Muscle of leg (tissue), 11 donors: ENCODE measurements around the gene GMDS. TPM values are rescaled to one million over a fixed set of nuclear protein-coding genes. Genes with fewer than 3 reads are reported as not detected.

Experiments used
- DNase-seq: peaks from one replicate; pipeline ENCODE4 v3.0.0; 2013
- H3K27ac ChIP-seq: one replicate; pipeline ENCODE4 v1.5.1; 2013; ENCODE audit warnings: mild to moderate bottlenecking, low read length, control low read depth
- H3K27me3 ChIP-seq: one replicate; pipeline ENCODE4 v1.6.1; 2013; ENCODE audit warnings: low read length; ENCODE audit not compliant: control insufficient read depth, insufficient read depth
- H3K36me3 ChIP-seq: one replicate; pipeline ENCODE4 v1.6.1; 2013; ENCODE audit warnings: low read length; ENCODE audit not compliant: control insufficient read depth, insufficient read depth
- H3K4me1 ChIP-seq: one replicate; pipeline ENCODE4 v1.6.1; 2013; ENCODE audit warnings: low read length; ENCODE audit not compliant: control insufficient read depth, insufficient read depth
- H3K4me3 ChIP-seq: one replicate; pipeline ENCODE4 v1.5.1; 2013; ENCODE audit warnings: low read length, control low read depth
- H3K9me3 ChIP-seq: replicated peaks from 2 replicates; pipeline ENCODE4 v1.6.1; 2013; ENCODE audit warnings: low read depth, low read length; ENCODE audit not compliant: control insufficient read depth
- WGBS: methylation state at CpG from one replicate; pipeline ENCODE4 v1.1.5; 2013; ENCODE audit warnings: missing lambda C conversion rate; ENCODE audit not compliant: insufficient coverage; 5-methylcytosine and 5-hydroxymethylcytosine counted together
- polyA plus RNA-seq, 8 donors: library from polyadenylated mRNA; unstranded; fragments of 120-200 nt; gene quantifications; one replicate each; pipeline versions ENCODE4 v1.2.1 to v1.2.3, GENCODE V29; 2013; ENCODE audit warnings: inconsistent platforms in 1 of 8, low replicate concordance in 1 of 8; ENCODE audit not compliant: insufficient read length in 8 of 8, insufficient read depth in 1 of 8
- total RNA-seq: library from RNA; stranded (reverse); fragments of 120-200 nt; gene quantifications from one replicate; pipeline ENCODE4 v1.2.4, GENCODE V29; 2013

Gene GMDS
- total and polyA plus RNA-seq, 9 donors, result 3.9 to 17.0 (median 11.9) TPM

GRCh38 chr6:2147261-2147660 is 98.1 kb downstream of the GMDS start:
- Histone ChIP-seq H3K4me3 (no peak overlapping the region), H3K27ac (peak overlapping the region; percentile 26), H3K4me1 (peaks cover 2% of the 10 kb centered on the region), H3K9me3 (no peaks in the 10 kb centered on the region), H3K36me3 (no peaks in the 10 kb centered on the region), H3K27me3 (no peaks in the 10 kb centered on the region)
- no CpG with 5 or more reads among the region's 5 CpGs for WGBS
- peak; percentile 62 for DNase-seq

DNA sequence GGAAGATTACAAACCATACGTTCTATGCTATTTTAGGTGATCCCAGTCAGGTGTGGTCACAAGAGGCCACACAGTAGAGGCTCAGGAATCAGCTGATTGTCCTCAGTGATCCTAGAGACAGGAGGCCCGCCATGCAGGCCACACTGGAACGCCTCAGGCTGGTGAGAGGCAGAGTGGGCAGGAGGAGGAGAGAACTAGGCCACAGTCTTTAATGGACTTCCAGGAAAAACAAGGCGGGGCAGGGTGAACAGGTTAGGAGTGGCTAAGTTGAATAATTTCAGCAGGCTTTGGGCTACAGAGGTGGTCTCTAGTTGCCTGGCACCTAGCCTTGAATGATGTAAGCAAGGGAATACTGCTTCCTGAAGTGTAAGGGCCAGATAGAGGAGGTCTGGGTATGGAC is 101.2 kb downstream of the GMDS start:
- Histone ChIP-seq H3K9me3 (no peaks in the 10 kb centered on the region), H3K4me1 (peaks cover 2% of the 10 kb centered on the region), H3K4me3 (no peak overlapping the region), H3K27ac (no peak overlapping the region), H3K27me3 (no peaks in the 10 kb centered on the region), H3K36me3 (no peaks in the 10 kb centered on the region)
- WGBS, result 87% methylated on average over 4 of the region's 4 CpGs
- DNase-seq, result no peak

GRCh38 chr6:2141644-2142290 is 103.6 kb downstream of the GMDS start:
- DNase-seq, result no peak
- Histone ChIP-seq H3K36me3 (no peaks in the 10 kb centered on the region), H3K4me3 (no peak overlapping the region), H3K4me1 (no peaks in the 10 kb centered on the region), H3K27me3 (no peaks in the 10 kb centered on the region), H3K27ac (no peak overlapping the region), H3K9me3 (no peaks in the 10 kb centered on the region)
- WGBS, result 50% methylated on average over 5 of the region's 16 CpGs

GRCh38 chr6:2140438-2141128 is 104.8 kb downstream of the GMDS start:
- Histone ChIP-seq H3K27me3 (no peaks in the 10 kb centered on the region), H3K4me3 (no peak overlapping the region), H3K27ac (no peak overlapping the region), H3K4me1 (no peaks in the 10 kb centered on the region), H3K9me3 (no peaks in the 10 kb centered on the region), H3K36me3 (no peaks in the 10 kb centered on the region)
- 71% methylated on average over 4 of the region's 6 CpGs for WGBS
- DNase-seq, result no peak

DNA sequence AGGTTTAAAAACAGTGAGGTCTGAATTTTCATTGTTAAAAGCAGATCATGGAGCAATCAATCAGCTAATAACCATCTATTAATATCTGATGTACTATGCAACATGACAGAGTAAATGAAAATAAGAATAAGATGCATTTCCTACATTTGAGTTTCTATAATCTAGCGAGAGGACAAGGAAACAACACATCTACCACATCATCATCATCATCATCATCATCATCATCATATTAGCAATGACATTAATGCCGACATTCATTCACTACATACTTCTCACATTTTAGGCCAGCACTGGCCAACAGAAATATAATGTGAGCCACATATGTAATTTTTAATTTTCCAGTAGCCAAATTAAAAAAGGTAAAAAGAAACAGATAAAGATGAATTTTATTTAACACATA is 110.0 kb downstream of the GMDS start:
- DNase-seq, result no peak
- Histone ChIP-seq H3K27me3 (no peaks in the 10 kb centered on the region), H3K4me3 (no peak overlapping the region), H3K36me3 (no peaks in the 10 kb centered on the region), H3K27ac (no peak overlapping the region), H3K9me3 (no peaks in the 10 kb centered on the region), H3K4me1 (no peaks in the 10 kb centered on the region)
- WGBS, result no CpG with 5 or more reads among the region's 2 CpGs

DNA sequence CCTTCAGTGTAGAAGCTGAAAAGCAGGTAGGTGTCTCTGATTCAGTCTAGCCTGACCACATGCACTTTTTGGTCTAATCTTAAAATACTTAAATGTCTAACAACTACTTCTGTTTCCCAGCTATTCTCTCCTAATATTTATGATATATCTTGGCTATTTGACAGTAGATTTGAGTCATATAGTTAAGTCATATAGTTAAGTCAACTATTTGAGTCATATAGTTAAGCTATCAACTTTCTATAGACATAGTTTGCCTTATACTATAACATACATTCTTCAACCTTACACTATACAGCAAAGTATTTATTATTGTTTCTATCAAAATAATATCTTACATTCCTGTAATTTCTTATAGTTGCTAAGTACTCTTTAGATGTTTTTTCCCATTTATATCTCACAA is 110.9 kb downstream of the GMDS start:
- Histone ChIP-seq H3K27me3 (no peaks in the 10 kb centered on the region), H3K4me3 (no peak overlapping the region), H3K36me3 (no peaks in the 10 kb centered on the region), H3K4me1 (no peaks in the 10 kb centered on the region), H3K27ac (no peak overlapping the region), H3K9me3 (no peaks in the 10 kb centered on the region)
- DNase-seq, result no peak

DNA sequence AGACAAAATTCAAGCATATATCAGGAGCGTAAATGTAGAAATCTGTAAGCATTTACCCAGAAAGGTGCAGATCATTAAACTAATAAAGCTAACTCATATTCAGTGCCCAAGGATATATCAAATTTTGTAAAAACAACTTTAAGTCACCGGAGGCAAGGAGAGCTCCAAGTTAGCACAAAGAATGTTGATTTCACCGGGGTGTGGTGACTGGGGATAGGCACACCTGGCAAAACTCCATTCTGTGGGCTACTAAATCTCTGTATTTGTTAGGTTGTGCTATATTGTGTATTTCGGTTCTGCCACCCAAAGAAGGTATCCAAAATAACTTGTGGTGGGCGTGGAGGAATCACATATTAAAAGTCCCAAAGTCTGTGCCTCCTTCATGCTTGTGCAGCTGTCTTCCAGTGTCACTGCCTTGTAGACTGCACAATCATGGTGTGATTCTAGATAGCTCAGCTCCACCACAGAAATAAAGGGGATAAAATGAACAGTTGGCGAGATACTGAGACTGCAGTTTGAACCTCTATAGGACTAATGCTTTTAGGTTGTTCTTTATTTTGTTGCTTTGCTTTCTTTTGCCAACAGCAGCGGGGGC is 111.6 kb downstream of the GMDS start:
- Histone ChIP-seq H3K9me3 (no peaks in the 10 kb centered on the region), H3K36me3 (no peaks in the 10 kb centered on the region), H3K4me3 (no peak overlapping the region), H3K4me1 (no peaks in the 10 kb centered on the region), H3K27ac (no peak overlapping the region), H3K27me3 (peaks cover 3% of the 10 kb centered on the region)
- DNase-seq, result no peak
- WGBS, result no CpG with 5 or more reads among the region's 7 CpGs

DNA sequence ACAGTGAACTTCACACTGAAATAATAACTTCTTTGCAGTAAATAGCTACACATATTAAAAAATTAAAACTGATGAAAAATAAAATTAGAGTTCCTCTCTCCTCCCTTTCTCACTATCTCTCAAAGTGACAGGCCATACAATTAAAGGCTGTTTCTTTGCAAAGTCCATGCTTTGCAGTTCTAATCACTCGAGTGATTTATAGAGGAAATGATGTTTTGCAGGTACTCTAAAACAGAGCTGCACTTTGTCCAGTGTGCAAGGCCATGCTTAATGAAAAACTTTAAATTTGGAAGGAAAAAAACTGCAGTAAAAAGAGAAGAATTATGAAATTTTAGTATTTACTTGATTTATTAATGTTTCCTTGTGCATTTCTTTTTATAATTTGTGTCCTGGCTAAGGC is 112.5 kb downstream of the GMDS start:
- H3K27me3 ChIP-seq, result peaks cover 4% of the 10 kb centered on the region
- H3K4me1 ChIP-seq, result no peaks in the 10 kb centered on the region
- H3K36me3 ChIP-seq, result no peaks in the 10 kb centered on the region
- no peak overlapping the region for H3K27ac ChIP-seq
- no peaks in the 10 kb centered on the region for H3K9me3 ChIP-seq
- DNase-seq, result no peak
- WGBS, result no CpG with 5 or more reads among the region's 1 CpG
- no peak overlapping the region for H3K4me3 ChIP-seq

GRCh38 chr6:2132416-2132815 is 113.0 kb downstream of the GMDS start:
- Histone ChIP-seq H3K4me3 (no peak overlapping the region), H3K9me3 (no peaks in the 10 kb centered on the region), H3K36me3 (no peaks in the 10 kb centered on the region), H3K4me1 (no peaks in the 10 kb centered on the region), H3K27me3 (peaks cover 4% of the 10 kb centered on the region), H3K27ac (no peak overlapping the region)
- WGBS, result no CpG with 5 or more reads among the region's 2 CpGs
- no peak for DNase-seq

DNA sequence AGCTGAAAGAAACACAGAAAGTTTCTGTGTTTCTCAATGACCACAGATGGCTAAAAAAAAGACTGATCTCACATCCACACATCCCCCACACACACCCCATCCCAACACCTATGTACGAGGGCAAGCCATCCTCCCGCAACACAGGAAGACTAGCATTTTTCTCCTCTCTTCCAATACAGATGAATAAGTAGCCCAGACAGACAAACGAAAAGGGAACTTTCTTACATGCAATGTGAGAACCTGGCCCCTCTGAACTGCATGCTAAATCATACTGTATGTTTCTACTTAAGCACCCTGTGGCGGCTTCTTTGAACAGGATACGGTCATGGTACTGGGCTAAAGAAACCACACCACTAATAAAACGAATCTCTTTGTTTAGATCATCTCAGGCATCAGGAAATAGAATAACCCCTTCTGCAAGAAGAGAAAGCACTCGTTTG is 116.2 kb downstream of the GMDS start:
- H3K4me1 ChIP-seq, result no peaks in the 10 kb centered on the region
- H3K27me3 ChIP-seq, result peaks cover 4% of the 10 kb centered on the region
- no peak overlapping the region for H3K27ac ChIP-seq
- no peaks in the 10 kb centered on the region for H3K9me3 ChIP-seq
- no peak overlapping the region for H3K4me3 ChIP-seq
- WGBS, result 42% methylated on average over 3 of the region's 7 CpGs
- H3K36me3 ChIP-seq, result no peaks in the 10 kb centered on the region
- no peak for DNase-seq
